Liver (tissue), 3 donors: ENCODE data around the gene SOBP.

Experiments
- EGR1 ChIP-seq, 2 donors: IDR thresholded peaks; 2 replicates each; pipeline ENCODE4 v1.6.1; 2016 to 2018; ENCODE audit warnings: antibody characterized with exemption in 2 of 2, low read depth in 2 of 2
- SP1 ChIP-seq: IDR thresholded peaks from 2 replicates; pipeline ENCODE4 v1.6.1; 2018; ENCODE audit warnings: antibody characterized with exemption, mild to moderate bottlenecking
- TF ChIP-seq, protein P1 (sequence below): fragments of 150-350 bp; IDR thresholded peaks from 2 replicates; pipeline ENCODE4 v1.5.1; 2017; ENCODE audit warnings: improper control_type of control experiment, low read depth, low read length; ENCODE audit not compliant: missing input control
- donor health status: healthy.
- donor health status: healthy.

DNA sequence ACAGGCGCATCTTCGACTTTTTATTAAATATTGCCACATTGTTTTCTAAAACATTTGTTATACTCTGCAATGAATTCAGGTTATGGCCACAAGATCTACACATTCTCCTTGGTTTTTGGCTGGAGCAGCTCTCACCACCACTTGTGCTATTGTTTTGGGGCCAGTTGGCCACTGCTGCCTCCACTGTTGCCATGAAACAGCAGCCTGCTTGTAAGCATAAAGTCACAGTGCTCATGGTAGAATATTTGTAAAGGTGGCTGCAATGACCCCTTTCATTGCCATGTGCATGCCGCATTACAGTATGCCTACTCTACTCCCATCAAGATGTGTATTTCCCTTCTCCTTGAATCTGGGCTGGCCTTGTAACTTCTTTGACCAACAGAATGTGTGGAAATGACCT is 192.8 kb downstream of the SOBP start:
- TF ChIP-seq, protein P1, sequence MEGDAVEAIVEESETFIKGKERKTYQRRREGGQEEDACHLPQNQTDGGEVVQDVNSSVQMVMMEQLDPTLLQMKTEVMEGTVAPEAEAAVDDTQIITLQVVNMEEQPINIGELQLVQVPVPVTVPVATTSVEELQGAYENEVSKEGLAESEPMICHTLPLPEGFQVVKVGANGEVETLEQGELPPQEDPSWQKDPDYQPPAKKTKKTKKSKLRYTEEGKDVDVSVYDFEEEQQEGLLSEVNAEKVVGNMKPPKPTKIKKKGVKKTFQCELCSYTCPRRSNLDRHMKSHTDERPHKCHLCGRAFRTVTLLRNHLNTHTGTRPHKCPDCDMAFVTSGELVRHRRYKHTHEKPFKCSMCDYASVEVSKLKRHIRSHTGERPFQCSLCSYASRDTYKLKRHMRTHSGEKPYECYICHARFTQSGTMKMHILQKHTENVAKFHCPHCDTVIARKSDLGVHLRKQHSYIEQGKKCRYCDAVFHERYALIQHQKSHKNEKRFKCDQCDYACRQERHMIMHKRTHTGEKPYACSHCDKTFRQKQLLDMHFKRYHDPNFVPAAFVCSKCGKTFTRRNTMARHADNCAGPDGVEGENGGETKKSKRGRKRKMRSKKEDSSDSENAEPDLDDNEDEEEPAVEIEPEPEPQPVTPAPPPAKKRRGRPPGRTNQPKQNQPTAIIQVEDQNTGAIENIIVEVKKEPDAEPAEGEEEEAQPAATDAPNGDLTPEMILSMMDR = no peak
- TF ChIP-seq EGR1 (IDR thresholded peaks at IDR 0.05; ENCODE audit: low read depth in 2 of 2) (no peak), SP1 (no peak)
